PC-3 (cell line): ENCODE data around the gene TXNL4A.

Source experiments
- EZH2 ChIP-seq: fragments of 300-600 bp; sonication (generic); IDR thresholded peaks from one replicate; pipeline ENCODE4 v1.6.1; 2017; ENCODE audit warnings: antibody characterized with exemption, mild to moderate bottlenecking, low read length; ENCODE audit not compliant: unreplicated experiment
- EZH2phosphoT487 ChIP-seq: fragments of 300-600 bp; sonication (generic); IDR thresholded peaks from 2 replicates; pipeline ENCODE4 v1.6.1; 2018; ENCODE audit warnings: mild to moderate bottlenecking, antibody characterized with exemption, low read length, borderline replicate concordance
- TF ChIP-seq, protein P1 (sequence below): fragments of 300-600 bp; sonication (generic); conservative IDR thresholded peaks from 2 replicates; pipeline ENCODE4 v1.5.1; 2017; ENCODE audit warnings: antibody characterized with exemption, low read depth, mild to moderate bottlenecking, low read length

DNA sequence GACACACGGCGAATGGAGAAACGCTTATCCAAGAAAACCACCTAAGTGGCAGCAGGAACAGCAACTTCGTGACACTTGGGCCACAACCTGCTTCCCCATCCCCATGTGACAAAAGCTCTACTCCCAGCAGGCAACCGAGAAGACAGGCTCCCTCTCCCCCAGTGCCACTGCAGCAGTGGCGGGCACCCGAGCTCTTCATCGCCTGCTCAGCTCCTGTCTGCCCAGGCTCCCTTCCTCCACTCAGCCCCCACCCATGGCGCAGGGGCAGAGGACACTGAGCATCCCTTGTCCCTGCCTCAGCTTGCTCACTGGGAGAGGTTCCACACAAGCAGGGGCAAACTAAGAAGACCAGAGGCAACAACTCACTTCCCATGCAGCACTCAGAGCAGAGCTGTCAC lies 59.8 kb downstream of the TXNL4A start:
- TF ChIP-seq EZH2phosphoT487 (no peak), EZH2 (no peak)
- TF ChIP-seq, protein P1, sequence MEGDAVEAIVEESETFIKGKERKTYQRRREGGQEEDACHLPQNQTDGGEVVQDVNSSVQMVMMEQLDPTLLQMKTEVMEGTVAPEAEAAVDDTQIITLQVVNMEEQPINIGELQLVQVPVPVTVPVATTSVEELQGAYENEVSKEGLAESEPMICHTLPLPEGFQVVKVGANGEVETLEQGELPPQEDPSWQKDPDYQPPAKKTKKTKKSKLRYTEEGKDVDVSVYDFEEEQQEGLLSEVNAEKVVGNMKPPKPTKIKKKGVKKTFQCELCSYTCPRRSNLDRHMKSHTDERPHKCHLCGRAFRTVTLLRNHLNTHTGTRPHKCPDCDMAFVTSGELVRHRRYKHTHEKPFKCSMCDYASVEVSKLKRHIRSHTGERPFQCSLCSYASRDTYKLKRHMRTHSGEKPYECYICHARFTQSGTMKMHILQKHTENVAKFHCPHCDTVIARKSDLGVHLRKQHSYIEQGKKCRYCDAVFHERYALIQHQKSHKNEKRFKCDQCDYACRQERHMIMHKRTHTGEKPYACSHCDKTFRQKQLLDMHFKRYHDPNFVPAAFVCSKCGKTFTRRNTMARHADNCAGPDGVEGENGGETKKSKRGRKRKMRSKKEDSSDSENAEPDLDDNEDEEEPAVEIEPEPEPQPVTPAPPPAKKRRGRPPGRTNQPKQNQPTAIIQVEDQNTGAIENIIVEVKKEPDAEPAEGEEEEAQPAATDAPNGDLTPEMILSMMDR: no peak
